Right forelimb (tissue), 1 donor: Measurements from ENCODE around the gene ARHGAP10.

Experiments
- DNase-seq: peaks from one replicate; pipeline ENCODE4 v3.0.0-alpha.2; 2018

The ARHGAP10 gene

DNA sequence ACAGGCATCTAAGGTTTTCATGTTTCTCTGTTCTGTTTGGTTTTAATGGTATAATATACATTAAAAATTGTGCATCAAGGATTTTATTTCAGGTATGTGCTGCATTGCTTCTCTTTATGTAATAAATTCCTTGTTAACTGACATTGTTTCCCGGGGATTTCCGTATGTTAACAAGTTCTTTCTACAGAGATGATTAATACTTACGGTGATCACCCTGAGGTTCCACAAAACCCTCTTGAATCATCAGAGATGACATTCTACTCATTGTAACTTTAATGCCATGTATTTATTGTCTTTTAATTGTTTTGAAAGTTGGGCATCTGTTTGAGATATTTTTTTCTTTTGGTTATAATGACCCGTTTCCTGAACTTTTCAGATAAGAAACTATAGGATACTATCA is 37.5 kb downstream of the ARHGAP10 start:
- no peak for DNase-seq

DNA sequence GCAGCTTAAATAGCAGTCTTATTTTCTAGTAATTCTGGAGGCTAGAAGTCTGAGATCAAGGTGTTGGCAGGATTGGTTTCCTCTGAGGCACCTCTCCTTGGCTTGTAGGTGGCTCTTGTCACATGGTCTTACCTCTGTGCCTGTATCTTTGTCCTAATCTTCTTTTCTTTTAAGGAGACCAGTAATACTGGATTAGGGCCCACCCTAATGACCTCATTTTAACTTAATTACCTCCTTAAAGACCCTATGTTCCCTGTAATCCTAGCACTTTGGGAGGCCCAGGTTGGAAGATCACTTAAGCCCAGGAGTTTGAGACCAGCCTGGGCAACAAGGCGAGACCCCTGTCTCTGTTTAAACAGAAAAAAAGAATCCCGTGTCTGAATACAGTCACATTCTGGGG is 38.9 kb downstream of the ARHGAP10 start:
- no peak for DNase-seq

DNA sequence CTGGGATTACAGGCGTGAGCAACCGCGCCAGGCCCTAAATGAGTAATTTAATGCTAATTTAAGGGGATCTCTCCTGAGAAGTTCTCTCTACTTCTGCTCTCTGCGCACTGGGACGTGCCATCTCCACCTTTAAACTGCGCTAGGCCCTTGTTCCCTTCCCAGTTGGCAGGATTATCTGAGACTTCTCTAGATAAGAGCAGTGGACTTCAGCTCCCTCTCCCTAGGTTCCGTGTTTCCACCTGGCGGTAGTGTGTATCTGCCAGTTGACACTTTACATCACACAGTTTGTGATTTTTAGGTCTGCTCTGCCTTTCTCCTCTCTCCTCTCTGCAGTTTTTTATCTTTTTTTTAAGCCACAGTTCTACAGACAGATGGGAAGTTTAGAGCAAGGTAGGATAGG is 40.2 kb downstream of the ARHGAP10 start:
- DNase-seq = no peak

DNA sequence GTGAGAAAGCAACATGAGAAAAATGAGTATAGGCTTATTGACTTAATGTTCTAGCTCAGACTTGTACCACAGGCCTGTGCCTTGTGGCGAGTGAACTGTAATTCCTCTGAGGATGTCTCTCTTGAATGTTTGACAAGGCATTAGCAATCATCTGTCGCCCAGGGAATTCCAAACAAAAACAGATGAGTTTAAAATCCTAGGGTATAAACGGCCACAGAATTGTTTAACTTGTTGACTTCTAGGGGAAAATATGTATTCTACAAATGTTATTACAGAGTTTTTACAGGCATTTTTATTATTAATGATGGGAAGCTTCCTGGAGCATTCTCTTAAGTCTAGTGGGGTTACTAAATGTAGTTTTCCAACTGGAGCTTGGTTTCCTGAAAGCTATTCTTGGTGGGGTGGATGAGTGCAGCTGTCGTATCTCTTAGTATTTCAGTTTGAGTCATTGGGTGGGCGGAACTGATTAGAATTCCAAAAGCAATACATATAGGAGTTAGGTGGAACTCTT is 40.6 kb downstream of the ARHGAP10 start:
- no peak for DNase-seq

DNA sequence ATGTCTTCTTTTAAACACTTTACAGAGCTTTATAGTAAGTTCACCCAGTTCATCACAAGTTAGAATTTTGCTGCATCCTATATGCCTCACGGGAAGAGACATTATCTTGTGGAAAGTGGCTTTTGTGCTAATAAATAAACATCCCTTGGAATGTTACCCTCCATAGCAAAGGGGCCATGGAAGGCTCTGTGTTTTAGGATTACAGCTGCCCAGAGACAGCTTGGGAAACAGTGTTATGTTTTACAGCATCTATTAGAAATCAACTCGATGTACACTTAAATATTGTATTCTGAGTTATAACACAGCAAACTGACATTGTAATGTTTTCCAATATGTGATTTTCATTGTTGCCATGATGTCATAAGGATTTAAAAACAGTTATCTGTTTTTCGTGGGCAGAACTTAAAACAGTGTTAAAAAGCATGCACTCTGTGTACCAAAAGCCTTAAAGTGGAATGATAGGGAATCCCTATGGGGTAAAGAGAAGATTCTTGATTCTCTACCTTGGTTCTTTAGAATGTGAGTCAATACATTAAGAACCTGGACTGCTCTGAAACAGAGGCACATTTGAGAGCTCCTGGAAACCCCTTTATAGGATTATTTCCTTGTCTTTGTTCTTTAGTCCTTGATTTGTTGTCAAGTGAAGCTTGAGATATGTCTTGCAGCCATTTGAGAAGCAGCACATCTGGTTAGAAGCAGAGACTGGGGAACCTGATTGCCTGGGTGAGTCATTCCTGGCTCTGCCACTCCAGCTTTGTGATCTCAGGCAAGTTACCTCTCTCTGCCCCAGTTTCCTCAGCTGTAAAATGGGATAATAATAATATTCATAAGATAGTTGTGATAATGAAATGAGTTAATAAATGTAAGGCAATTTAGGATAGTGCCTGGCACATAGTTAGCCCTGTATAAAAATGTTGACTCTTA is 41.6 kb downstream of the ARHGAP10 start:
- DNase-seq = no peak

DNA sequence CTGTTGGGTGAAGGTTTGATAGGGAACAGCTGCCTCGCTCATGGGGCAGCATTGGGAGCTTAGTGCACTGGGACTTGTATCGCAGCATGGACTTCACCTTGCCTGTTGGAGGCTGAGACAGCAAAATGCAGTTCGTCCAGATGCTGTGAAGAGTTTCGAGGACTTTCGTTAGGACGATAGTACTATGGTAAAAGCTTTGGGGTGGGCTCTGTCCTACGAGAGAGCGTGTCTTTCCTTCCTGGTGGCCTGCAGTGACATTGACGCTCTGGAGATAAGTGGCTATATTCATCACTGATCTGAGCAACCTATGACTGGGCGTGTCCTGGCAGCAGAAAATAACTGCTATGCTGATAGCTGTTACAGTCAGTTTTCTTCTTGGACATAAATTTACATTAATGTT is 44.8 kb downstream of the ARHGAP10 start:
- DNase-seq = no peak

DNA sequence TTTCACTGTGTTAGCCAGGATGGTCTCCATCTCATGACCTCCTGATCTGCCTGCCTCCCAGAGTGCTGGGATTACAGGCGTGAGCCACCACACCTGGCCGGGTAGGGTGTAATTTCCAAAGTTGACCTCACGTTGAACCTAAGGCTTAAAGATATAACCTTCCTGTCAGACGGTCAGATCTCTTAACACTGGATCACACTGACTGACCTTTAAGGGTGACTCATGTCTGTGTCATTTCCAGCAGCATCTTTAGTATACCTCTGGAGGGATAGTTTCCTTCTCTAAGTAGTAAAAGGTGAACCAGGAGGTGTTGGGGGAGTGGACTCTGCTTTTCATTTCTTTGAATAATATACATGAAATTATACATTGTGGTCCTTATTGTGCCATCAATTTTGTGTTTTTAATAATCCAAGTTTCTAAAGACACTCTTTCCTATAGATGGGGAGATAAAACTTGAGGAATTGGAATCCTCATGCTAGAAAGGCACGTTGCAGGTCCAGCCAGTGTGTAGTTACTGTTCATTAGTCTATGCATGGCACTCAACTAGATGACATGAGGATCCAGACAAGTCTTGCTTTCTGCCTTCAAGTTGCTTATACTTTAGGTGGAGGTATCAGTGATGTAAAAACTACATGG is 45.7 kb downstream of the ARHGAP10 start:
- no peak for DNase-seq

DNA sequence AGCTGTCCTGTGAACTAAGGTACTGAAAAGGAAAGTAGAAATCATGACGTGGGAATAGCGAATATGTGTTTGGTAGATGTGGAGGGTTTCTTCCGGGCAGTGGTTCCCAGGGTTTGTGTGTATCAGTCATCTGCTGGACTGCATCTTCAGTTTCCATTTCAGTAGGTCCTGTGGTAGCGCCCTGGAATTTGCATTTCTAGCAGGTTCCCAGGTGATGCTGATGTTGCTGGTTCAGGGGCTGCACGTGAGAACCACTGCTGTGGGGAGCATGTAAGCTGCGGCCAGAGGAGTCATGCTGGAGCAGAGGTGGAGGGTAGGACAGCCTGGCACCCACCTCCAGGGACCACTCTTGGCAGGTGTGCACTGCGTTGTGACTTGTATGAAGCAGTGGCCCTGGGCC is 47.1 kb downstream of the ARHGAP10 start:
- DNase-seq = no peak

DNA sequence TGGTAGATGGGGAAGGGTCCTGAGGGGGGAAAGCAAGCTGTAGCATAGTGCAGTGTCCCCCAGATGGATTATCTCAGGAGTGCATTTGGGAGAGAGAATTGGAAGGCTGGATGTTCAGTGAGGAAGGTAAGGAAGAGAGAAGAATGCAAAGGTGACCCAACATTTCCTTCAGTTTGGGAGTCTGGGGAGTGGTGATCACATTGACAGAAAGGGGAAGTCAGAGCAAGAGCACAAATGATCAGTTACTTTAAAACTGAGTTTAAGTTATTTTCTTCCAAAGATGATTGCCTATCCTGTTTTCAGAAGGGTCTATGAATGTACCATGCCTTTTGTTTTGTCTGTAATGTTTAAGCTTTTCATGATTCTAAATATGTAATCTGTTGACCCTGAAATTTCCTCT is 47.6 kb downstream of the ARHGAP10 start:
- no peak for DNase-seq

DNA sequence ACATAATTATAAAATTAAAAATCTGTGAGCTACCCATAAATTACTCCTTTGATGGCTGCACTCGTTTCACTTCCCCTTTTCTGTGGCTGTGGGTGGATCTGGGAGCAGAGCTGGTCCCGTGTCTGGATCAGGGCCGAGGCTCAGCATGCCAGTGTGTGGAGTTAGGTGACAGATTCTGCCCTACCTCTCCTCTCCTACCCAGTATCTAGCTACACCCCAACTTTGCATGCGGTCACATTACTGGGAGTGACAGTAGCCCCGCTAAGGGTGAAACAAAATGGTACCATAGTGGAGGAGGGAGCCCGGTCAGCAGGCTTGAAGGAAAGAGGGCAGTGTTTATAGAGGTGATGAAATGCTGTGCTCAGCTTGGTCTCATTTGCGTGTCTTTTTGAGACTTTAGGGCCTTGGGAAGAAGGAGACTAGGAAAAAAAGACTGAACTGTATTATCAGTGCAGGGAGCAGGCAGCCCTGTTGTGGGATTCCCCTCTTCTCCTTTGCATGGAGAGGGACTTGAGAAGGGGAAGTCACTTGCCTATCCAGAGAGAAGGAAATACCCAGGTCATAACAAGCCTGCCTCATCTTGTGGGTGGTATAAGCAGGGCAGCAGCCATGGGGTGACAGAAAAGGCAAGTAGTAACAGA is 48.4 kb downstream of the ARHGAP10 start:
- no peak for DNase-seq

DNA sequence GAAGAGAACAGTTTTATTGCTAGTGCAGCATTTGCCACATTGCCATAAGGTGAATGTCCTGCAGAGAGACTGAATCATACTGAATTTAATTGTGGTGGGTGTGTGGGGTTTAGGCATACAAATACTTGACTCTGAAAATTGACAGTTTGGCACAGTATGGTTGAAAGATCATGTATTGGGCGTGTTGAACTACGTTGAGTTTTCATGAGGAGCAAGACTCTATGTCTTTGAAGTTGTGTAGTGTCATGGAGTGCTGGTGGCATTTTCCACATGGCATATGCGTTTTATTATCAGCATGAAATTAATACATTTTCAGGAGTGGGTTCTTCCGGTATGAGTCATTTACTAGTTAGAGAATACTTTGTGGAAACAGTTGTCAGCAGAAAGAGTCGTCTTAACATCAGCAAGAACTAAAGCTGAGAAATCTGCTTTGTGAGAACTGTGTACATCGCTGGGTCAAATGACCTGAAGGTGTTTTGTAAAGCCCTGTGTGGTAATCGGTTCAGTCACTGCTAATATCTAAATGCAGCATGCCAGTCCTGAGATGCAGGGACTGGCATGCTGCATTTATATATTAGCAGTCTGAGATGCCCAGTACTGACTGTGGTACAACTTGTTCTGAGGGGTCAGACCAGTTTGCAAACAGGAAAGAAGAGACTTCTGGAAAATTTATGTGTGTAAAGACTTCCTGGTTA is 50.3 kb downstream of the ARHGAP10 start:
- DNase-seq = no peak

DNA sequence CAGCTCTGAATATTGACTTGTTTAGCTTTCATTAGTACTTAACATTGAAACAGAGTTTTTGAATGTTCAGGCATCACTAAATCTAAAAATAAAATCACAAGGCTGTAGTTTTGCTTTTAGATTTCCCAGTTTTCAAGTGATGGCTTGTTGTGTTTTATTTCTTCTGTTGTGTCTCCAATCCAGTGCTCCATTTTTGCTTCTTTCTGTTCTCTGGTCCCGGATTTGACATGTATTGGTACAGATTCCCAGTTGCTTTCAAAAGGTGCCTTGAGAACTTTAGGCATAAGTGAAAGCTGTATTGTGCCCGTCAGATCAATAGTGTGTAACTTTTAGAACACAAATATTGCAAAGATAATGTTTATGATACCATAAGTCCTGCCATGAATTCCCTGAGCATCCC is 53.2 kb downstream of the ARHGAP10 start:
- no peak for DNase-seq

DNA sequence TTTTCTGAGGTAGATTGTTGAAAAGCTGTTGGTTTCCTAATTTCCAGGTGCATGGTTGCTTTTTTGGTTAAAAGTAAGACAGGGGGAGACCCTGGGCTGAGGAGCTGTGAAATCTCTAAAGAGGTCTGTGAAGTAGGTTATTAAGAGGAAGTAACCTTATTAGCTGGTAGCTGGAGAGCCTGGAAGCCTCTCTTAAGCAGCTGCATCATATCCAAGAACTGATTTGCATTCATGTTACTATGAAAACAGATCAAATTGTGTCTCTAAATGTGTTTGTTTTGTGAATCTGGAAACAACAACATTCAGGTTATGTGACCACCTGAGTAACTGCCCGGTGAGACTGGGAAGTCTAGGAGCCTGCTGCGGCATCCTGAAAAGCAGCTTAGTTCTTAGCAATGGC is 54.1 kb downstream of the ARHGAP10 start:
- DNase-seq = no peak

DNA sequence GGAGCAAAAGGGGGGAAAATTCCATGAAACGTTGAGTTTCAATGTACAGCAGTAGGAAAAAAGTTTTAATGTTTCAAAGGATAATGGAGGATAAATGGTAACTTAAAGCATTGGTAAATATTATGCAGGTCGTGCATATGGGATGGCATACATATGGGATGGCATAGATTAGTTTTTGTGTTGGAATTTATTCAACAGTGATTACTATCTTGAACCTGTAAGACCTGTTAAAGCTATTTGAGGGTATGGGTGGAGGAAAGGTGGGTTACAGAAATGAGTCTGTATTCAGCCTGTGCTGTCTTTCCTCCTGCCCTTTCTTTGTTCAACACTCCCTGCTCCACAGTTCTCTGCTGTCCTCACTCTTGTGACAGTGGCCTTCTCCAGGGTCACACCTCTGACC is 54.6 kb downstream of the ARHGAP10 start:
- DNase-seq = no peak

DNA sequence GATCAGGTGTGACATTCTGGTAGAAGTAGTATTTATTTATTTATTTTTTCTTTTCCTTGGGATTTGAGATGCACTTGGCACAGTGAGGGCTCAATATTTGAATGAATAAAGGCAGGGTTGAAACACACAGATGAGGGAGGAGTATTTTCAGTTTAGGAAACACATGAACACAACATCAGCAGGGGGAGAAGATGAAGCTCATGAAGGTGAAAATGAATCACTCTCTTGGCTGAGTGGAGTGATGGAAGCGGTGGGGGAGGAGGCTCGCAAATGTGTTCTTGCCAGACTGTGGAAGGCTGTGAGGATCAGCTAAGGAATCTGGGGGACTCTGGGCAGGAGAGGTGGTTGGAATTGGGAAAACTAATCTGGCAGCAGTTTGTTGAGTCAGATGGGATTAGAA is 55.3 kb downstream of the ARHGAP10 start:
- DNase-seq = no peak

DNA sequence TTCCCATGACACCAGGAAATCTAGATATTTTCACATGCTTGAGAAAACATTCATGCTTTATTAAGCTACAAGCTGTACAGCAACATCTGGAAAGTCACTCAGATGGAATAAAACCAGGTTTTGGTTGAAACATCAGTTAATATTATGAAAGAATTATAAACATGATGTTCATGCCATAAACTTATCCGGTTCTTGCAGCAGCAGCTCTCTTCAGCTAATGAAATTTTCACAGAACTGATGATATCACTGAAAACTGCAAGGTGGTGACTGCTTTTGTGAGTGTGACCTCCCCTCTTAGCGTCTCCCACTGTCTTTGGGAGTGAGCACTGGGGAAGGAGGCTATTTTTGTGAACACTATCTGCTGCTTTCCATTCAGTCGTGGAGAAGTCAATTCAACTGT is 56.9 kb downstream of the ARHGAP10 start:
- no peak for DNase-seq

DNA sequence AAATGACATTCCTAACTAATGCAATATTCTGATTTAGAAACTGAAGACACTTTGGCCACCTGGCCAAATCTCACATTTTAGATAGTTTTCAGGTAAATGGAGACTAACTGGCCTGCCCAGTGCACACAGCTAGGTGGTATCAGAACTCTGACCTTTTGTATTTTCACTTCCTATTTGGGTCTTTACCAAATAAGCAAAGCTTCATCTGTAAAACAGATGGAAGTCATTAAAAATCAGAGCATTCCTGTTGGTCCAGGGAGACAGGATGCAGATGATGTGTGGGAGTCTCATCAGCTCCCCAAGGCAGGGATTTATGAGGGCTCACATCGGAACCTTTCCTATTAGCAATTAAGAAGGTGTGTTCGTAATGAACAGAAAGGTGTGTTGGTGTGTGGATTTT is 57.7 kb downstream of the ARHGAP10 start:
- no peak for DNase-seq

DNA sequence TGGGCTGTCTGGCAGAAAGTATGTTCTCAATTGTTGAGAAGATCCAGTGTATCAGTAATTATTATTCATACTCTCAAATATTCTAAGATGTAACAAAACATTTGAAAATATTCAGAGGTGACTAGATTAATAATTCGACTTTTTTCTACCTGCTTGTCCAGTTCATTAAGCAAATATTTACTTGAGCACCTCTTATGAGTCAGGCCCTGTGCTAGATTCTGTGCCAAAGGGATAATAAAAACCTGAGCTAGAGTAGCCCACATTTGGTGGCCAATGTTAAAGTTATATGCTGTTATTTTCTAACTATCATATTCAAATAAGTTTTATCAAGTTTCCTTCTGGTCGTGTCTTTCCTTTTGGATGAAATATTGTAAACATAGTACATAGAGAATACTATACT is 58.5 kb downstream of the ARHGAP10 start:
- no peak for DNase-seq

DNA sequence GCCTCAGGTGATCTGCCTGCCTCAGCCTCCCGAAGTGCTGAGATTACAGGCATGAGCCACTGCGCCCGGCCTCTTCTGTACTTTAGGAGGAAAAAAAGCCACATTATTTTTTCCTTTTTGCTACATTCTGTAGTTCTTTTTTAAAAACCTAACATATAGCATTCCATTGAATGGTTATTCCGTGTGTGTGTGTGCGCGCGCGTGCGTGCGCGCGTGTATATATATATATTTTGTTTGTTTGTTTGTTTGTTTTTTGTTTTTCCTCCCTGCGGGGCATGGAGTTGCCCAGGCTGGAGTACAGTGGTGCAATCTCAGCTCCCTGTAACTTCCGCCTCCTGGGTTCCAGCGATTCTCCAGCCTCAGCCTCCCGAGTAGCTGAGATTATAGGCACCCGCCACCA is 59.5 kb downstream of the ARHGAP10 start:
- DNase-seq = no peak

DNA sequence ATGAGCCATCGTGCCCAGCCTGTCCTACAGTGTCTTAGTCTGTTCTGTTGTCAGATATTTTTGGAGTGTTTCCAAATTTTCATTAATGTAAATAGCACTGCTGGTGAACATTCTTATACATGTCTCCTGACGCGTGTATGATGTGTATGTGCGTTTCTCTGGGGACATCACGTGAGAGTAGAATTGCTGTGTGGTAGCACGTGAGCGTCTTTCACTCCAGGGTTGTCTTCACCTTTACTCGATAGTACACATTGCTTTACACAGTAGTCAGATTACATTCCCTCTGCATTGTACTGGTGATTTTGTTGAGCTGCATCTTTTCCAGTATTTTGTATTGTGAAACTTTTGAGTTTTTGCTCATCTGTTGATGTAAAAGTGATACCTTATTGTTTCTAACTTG is 60.0 kb downstream of the ARHGAP10 start:
- no peak for DNase-seq

DNA sequence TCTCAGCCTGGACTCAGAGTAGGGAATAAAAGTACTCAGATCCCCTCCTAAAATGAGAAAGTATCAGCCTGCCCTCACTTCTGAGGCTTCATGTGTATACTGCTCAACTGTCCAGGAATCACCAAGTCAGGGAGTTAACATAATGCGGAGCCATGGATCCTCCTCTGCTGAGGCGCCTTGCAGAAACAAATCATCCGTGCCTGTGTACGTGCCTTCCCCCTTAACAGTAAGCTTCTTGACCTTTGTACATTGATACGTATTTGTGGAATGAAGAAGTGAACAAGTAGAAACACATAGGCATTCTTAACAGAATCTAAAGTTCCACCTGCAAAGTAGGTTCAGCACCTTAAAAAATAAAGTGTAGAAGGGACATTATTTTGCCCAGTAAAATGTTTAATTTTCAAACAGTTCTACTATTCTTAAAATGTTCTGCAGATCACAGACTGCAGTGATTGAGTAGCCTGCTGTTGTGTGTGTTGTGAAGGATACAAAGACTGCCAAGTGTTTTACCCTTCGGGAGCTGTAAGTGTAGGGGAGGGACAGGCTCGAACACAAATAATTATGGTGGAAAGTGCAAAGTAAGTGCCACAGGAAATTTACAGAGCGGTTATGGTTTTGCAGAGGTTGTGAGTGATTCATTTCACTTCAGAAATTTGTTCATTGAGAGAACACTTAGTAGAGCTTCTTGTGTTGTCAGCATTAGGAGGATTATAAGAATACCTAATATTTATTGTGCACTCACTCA is 61.9 kb downstream of the ARHGAP10 start:
- DNase-seq = no peak

DNA sequence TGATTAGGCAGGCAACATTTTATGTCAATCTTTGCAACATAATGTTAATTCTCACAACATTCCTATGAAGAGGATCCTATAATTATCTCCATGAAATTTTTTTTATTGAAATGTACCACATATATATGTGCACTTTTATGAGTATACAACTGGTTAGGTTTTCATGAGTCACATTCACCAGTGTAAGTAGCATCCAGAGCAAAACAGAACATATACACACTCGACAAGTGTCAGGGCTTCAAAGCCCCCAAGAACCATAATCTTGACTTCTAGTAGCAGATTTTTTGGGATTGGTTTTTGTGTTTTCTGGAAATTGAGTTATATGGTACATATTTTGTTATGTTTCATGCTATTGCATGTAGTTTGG is 62.4 kb downstream of the ARHGAP10 start:
- DNase-seq = no peak
